KG1 (cell line): ENCODE results near the gene BCAR3.

ENCODE experiments used
- DNase-seq: peaks from one replicate; lab custom pipeline; 2025; lab: John Stamatoyannopoulos, UW

BCAR3 gene

GRCh38 chr1:93542398-93542797 lies 139.2 kb downstream of the BCAR3 start:
- DNase-seq = no peak

- DNase-seq = no peak
These were observed 140.6 kb downstream of the BCAR3 start for GRCh38 chr1:93541045-93541444.

- no peak for DNase-seq
These were observed 143.7 kb downstream of the BCAR3 start for GRCh38 chr1:93537924-93538323.

- DNase-seq = no peak
These were observed 144.2 kb downstream of the BCAR3 start for GRCh38 chr1:93537396-93537795.

GRCh38 chr1:93533677-93534076 lies 148.0 kb downstream of the BCAR3 start:
- DNase-seq = no peak

- no peak for DNase-seq
These were observed 148.8 kb downstream of the BCAR3 start for GRCh38 chr1:93532780-93533378.

- no peak for DNase-seq
These were observed 150.4 kb downstream of the BCAR3 start for GRCh38 chr1:93531193-93531592.

GRCh38 chr1:93528412-93528811 lies 153.2 kb downstream of the BCAR3 start:
- no peak for DNase-seq

- no peak for DNase-seq
These were observed 155.2 kb downstream of the BCAR3 start for GRCh38 chr1:93526431-93526830.

GRCh38 chr1:93525431-93525830 lies 156.2 kb downstream of the BCAR3 start:
- no peak for DNase-seq

GRCh38 chr1:93522721-93523120 lies 158.9 kb downstream of the BCAR3 start:
- DNase-seq = no peak

- DNase-seq = no peak
These were observed 160.0 kb downstream of the BCAR3 start for GRCh38 chr1:93521618-93522017.

- no peak for DNase-seq
These were observed 162.3 kb downstream of the BCAR3 start for GRCh38 chr1:93519199-93519829.

GRCh38 chr1:93518516-93518915 lies 163.1 kb downstream of the BCAR3 start:
- DNase-seq = no peak

GRCh38 chr1:93516164-93516563 lies 165.5 kb downstream of the BCAR3 start:
- no peak for DNase-seq
